HepG2 (cell line): ENCODE data around the gene MT1HL1. TPM values are rescaled to one million over a fixed set of nuclear protein-coding genes. Genes with fewer than 3 reads are reported as not detected.

Source experiments
- ATAC-seq: fragments of 200-7000 bp; cut with Tn5 transposase; 3 replicates; pipeline ENCODE4 v1.9.1; 2020; ENCODE audit warnings: mild to moderate bottlenecking, moderate library complexity
- BruUV-seq: library from RNA; stranded (reverse); fragments of 400-500 nt; replicated peaks from 2 replicates; lab custom pipeline; 2021; lab: Mats Ljungman, UMichigan
- CTCF ChIA-PET: fragments of 300-600 bp; formaldehyde crosslinking; extraction: SDS; loops from one replicate; lab custom pipeline; 2021; ENCODE audit warnings: low total read pairs, inconsistent platforms, low intra/inter-chr PET ratio; lab: Yijun Ruan, JAX
- POLR2A ChIA-PET: fragments of 350-600 bp; sonication (Branson Sonifier 250); formaldehyde crosslinking; loops from one replicate; lab custom pipeline; 2020; ENCODE audit warnings: antibody characterized with exemption, inconsistent platforms; lab: Yijun Ruan, JAX
- DNase-seq: peaks from one replicate; pipeline ENCODE4 v3.0.0-alpha.2; 2015; ENCODE audit warnings: low spot score
- FAIRE-seq: peaks from 3 replicates; lab custom pipeline; 2011; peaks lifted over from hg19 to GRCh38; lab: Jason Lieb, UNC
- H2AFZ ChIP-seq: one replicate; pipeline ENCODE4 v1.6.1; 2011; ENCODE audit warnings: low read length, inconsistent platforms
- H3K27ac ChIP-seq: fragments of 300-600 bp; 3 replicates; pipeline ENCODE4 v1.8.0; 2011; ENCODE audit warnings: mixed run types, mild to moderate bottlenecking, mixed read lengths, low read length, inconsistent platforms; ENCODE audit not compliant: insufficient read depth; ENCODE audit errors: extremely low read length
- H3K27me3 ChIP-seq, 2 experiments: fragments of 200-600 bp in 1 of 2; 2 replicates in 1 of 2; 3 replicates in 1 of 2; pipeline versions ENCODE4 v1.6.0 to v1.8.0; 2011; ENCODE audit warnings: low read length in 2 of 2, mild to moderate bottlenecking in 2 of 2, moderate library complexity in 2 of 2, inconsistent platforms in 1 of 2; ENCODE audit not compliant: insufficient read depth in 2 of 2, control insufficient read depth in 1 of 2
- H3K36me3 ChIP-seq, 2 experiments: fragments of 200-600 bp in 1 of 2; replicated peaks in 1 of 2; 2 replicates in 1 of 2; 3 replicates in 1 of 2; pipeline versions ENCODE4 v1.5.1 to v1.8.0; 2011; ENCODE audit warnings: low read length in 2 of 2, inconsistent platforms in 1 of 2; ENCODE audit not compliant: insufficient read depth in 2 of 2, control insufficient read depth in 1 of 2
- H3K4me1 ChIP-seq: 2 replicates; pipeline ENCODE4 v1.5.1; 2012; ENCODE audit warnings: low read length, inconsistent platforms; ENCODE audit not compliant: insufficient read depth
- H3K4me2 ChIP-seq: 2 replicates; pipeline ENCODE4 v1.6.0; 2011; ENCODE audit warnings: low read depth, low read length, inconsistent platforms
- H3K4me3 ChIP-seq, 3 experiments: fragments of 200-600 bp in 1 of 3; sonication (generic), shearing (Covaris generic) in 1 of 3; replicated peaks in 1 of 3; 2 replicates each; pipeline ENCODE4 v1.5.1; 2011 to 2016; ENCODE audit warnings: low read length in 3 of 3, inconsistent platforms in 2 of 3, low read depth in 2 of 3, mild to moderate bottlenecking in 2 of 3, control low read depth in 1 of 3, mixed read lengths in 1 of 3; ENCODE audit not compliant: insufficient read depth in 1 of 3
- H3K79me2 ChIP-seq: one replicate; pipeline ENCODE4 v1.6.1; 2011; ENCODE audit warnings: low read length, inconsistent platforms; ENCODE audit not compliant: insufficient read depth
- H3K9ac ChIP-seq: 2 replicates; pipeline ENCODE4 v1.6.0; 2011; ENCODE audit warnings: mild to moderate bottlenecking, low read depth, low read length, inconsistent platforms; ENCODE audit not compliant: insufficient read depth
- H3K9me3 ChIP-seq: 2 replicates; pipeline ENCODE4 v1.5.1; 2012; ENCODE audit warnings: mild to moderate bottlenecking, low read length
- H4K20me1 ChIP-seq: 2 replicates; pipeline ENCODE4 v1.6.0; 2011; ENCODE audit warnings: inconsistent platforms, mild to moderate bottlenecking, low read length, moderate library complexity; ENCODE audit not compliant: insufficient read depth
- ATM ChIP-seq: fragments of 450-650 bp; IDR thresholded peaks from 2 replicates; pipeline ENCODE4 v1.7.1; 2017; ENCODE audit warnings: mild to moderate bottlenecking, borderline replicate concordance
- HIVEP1 ChIP-seq: sonication (generic); formaldehyde crosslinking; IDR thresholded peaks from 2 replicates; pipeline ENCODE4 v1.4.0; 2020; ENCODE audit warnings: mild to moderate bottlenecking, missing genetic modification reagents
- HNRNPL ChIP-seq: fragments of 200-400 bp; formaldehyde crosslinking; IDR thresholded peaks from 2 replicates; pipeline ENCODE4 v1.6.1; 2017; ENCODE audit warnings: mild to moderate bottlenecking, low read depth, low read length
- KDM2A ChIP-seq: sonication (generic); formaldehyde crosslinking; IDR thresholded peaks from 2 replicates; pipeline ENCODE4 v1.4.0; 2020; ENCODE audit warnings: low read depth, missing genetic modification reagents, borderline replicate concordance
- KLF16 ChIP-seq, 2 experiments: sonication (generic) in 1 of 2; formaldehyde crosslinking in 1 of 2; IDR thresholded peaks; 2 replicates each; pipeline versions ENCODE4 v1.6.1 to v1.8.0; 2016 to 2023; ENCODE audit warnings: missing genetic modification reagents in 2 of 2, missing compliant biosample characterization in 1 of 2
- MAF1 ChIP-seq: sonication (generic); formaldehyde crosslinking; IDR thresholded peaks from 2 replicates; pipeline ENCODE4 v1.5.0; 2020; ENCODE audit warnings: missing genetic modification reagents, borderline replicate concordance
- MTA3 ChIP-seq: sonication (generic); formaldehyde crosslinking; IDR thresholded peaks from 2 replicates; pipeline ENCODE4 v1.4.0; 2020; ENCODE audit warnings: missing genetic modification reagents
- NONO ChIP-seq, 2 experiments: fragments of 450-650 bp in 1 of 2; sonication (generic) in 1 of 2; formaldehyde crosslinking in 1 of 2; IDR thresholded peaks in 1 of 2; conservative IDR thresholded peaks in 1 of 2; 2 replicates each; pipeline versions ENCODE4 v1.6.1 to v1.8.0; 2017 to 2022; ENCODE audit warnings: mild to moderate bottlenecking in 1 of 2, missing genetic modification reagents in 1 of 2, moderate library complexity in 1 of 2
- REL ChIP-seq: sonication (generic); formaldehyde crosslinking; conservative IDR thresholded peaks from 2 replicates; pipeline ENCODE4 v1.8.0; 2022; ENCODE audit warnings: mild to moderate bottlenecking, missing genetic modification reagents, moderate library complexity
- SP4 ChIP-seq: sonication (generic); formaldehyde crosslinking; IDR thresholded peaks from 2 replicates; pipeline ENCODE4 v1.8.1; 2023; ENCODE audit warnings: mild to moderate bottlenecking, missing genetic modification reagents
- XBP1 ChIP-seq: sonication (generic); formaldehyde crosslinking; IDR thresholded peaks from 2 replicates; pipeline ENCODE4 v1.5.0; 2020; ENCODE audit warnings: missing genetic modification reagents
- ZNF180 ChIP-seq: sonication (generic); formaldehyde crosslinking; IDR thresholded peaks from 2 replicates; pipeline ENCODE4 v1.4.0; 2020; ENCODE audit warnings: low read depth, missing genetic modification reagents, borderline replicate concordance
- ZNF558 ChIP-seq: sonication (generic); formaldehyde crosslinking; IDR thresholded peaks from 2 replicates; pipeline ENCODE4 v1.9.0; 2022; ENCODE audit warnings: mild to moderate bottlenecking, missing genetic modification reagents, borderline replicate concordance
- ZNF562 ChIP-seq: sonication (generic); formaldehyde crosslinking; IDR thresholded peaks from 2 replicates; pipeline ENCODE4 v1.8.0; 2022; ENCODE audit warnings: missing genetic modification reagents, borderline replicate concordance
- ZNF563 ChIP-seq: sonication (generic); formaldehyde crosslinking; IDR thresholded peaks from 2 replicates; pipeline ENCODE4 v1.8.0; 2022; ENCODE audit warnings: mild to moderate bottlenecking, moderate library complexity, missing genetic modification reagents
- ZNF629 ChIP-seq: sonication (generic); formaldehyde crosslinking; conservative IDR thresholded peaks from 2 replicates; pipeline ENCODE4 v1.5.0; 2020; ENCODE audit warnings: missing genetic modification reagents
- WGBS: methylation state at CpG from one replicate; pipeline ENCODE4 v1.1.6; 2017; ENCODE audit warnings: low lambda C conversion rate; 5-methylcytosine and 5-hydroxymethylcytosine counted together
- in situ Hi-C: cut with HindIII; loops from 2 replicates; pipeline ENCODE4 v1.10.0; 2017; ENCODE audit warnings: low pct_unique_long_range_greater_than_20kb; ENCODE audit not compliant: extremely low pct_ligation_motif_present
- intact Hi-C: fragments of 100-400 bp; cut with micrococcal nuclease; formaldehyde crosslinking; loops from one replicate; pipeline ENCODE4 v1.10.0; 2022; ENCODE audit not compliant: unreplicated experiment
- polyA plus RNA-seq, 8 experiments: library from polyadenylated mRNA; depleted of rRNA in 3 of 8; stranded (reverse) in 7 of 8; unstranded in 1 of 8; fragments of >200 nt; fragmentation: Illumina TruSeq in 4 of 8; extraction: Trizol in 4 of 8; gene quantifications; 2 replicates each; pipeline versions ENCODE4 v1.2.1 to v1.2.3, GENCODE V29; 2011 to 2016; ENCODE audit warnings: low read depth in 4 of 8, missing spikeins in 1 of 8, mixed read lengths in 1 of 8; ENCODE audit not compliant: insufficient read depth in 1 of 8
- total RNA-seq, 5 experiments: library from RNA; depleted of rRNA; stranded (reverse); fragments of >200 nt; fragmentation: Illumina TruSeq; extraction: Trizol; gene quantifications; 2 replicates each; pipeline ENCODE4 v1.2.3, GENCODE V29; 2016; ENCODE audit warnings: low read depth in 1 of 5
- TF ChIP-seq, protein P1 (sequence below): sonication (generic); formaldehyde crosslinking; IDR thresholded peaks from 2 replicates; pipeline ENCODE4 v1.4.0; 2020; ENCODE audit warnings: missing genetic modification reagents, borderline replicate concordance

Gene MT1HL1
- total and polyA plus RNA-seq, 2 of the 13 experiments (the other 11 are each of a cell fraction or from before 2014, with no cell fraction given), result not detected

DNA sequence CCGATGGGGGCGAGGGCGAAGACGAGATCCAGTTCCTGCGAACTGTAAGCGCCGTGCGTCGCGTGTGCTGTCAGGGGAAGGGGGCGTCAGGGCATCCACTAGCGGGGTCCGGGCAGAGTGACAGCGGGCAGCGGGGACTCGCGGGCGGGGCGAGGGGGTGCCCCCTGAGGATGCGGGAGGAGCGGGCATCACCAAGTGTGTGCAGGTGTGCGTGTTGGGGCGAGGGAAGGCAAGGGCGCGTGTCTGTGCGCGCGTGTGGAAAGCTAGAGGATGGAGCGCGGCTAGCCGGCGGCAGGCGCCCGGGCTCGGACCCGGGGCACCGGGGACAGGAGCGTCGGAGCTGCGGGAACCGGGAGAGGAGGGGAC lies 38.3 kb upstream of the MT1HL1 start:
- no TSS peak for BruUV-seq
- ChIA-PET CTCF (no interaction called here), POLR2A (no interaction called here)
- Histone ChIP-seq H3K27me3 (peaks cover 0 to 32% of the 10 kb centered on the region in 2 experiments; a peak in 2 of 5 replicates), H3K9ac (no peak overlapping the region), H3K4me1 (no peaks in the 10 kb centered on the region), H3K79me2 (no peaks in the 10 kb centered on the region), H3K4me3 (0 out of 6 replicates have a peak overlapping the region, but pooled peaks of 1 of the 3 experiments have one; percentile 16), H3K9me3 (no peaks in the 10 kb centered on the region), H4K20me1 (no peaks in the 10 kb centered on the region), H3K4me2 (no peak overlapping the region), H3K36me3 (no peaks in the 10 kb centered on the region)
- in situ Hi-C loops (no loop called here), intact Hi-C loops (no loop called here)
- FAIRE-seq, result no peak
- 62% methylated on average over 18 of the region's 41 CpGs for WGBS
- no peak for ATAC-seq
- no peak for DNase-seq
- TF ChIP-seq SP4 (CRISPR knock-in tag), result no peak
- TF ChIP-seq, protein P1, sequence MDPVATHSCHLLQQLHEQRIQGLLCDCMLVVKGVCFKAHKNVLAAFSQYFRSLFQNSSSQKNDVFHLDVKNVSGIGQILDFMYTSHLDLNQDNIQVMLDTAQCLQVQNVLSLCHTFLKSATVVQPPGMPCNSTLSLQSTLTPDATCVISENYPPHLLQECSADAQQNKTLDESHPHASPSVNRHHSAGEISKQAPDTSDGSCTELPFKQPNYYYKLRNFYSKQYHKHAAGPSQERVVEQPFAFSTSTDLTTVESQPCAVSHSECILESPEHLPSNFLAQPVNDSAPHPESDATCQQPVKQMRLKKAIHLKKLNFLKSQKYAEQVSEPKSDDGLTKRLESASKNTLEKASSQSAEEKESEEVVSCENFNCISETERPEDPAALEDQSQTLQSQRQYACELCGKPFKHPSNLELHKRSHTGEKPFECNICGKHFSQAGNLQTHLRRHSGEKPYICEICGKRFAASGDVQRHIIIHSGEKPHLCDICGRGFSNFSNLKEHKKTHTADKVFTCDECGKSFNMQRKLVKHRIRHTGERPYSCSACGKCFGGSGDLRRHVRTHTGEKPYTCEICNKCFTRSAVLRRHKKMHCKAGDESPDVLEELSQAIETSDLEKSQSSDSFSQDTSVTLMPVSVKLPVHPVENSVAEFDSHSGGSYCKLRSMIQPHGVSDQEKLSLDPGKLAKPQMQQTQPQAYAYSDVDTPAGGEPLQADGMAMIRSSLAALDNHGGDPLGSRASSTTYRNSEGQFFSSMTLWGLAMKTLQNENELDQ (CRISPR knock-in tag), result no peak
- TF ChIP-seq ZNF180 (CRISPR knock-in tag), result no peak
- TF ChIP-seq HIVEP1 (CRISPR knock-in tag), result no peak
- no peak for TF ChIP-seq HNRNPL
- TF ChIP-seq ZNF558 (CRISPR knock-in tag), result no peak
- no peak for TF ChIP-seq REL (CRISPR knock-in tag)
- TF ChIP-seq XBP1 (CRISPR knock-in tag), result no peak
- no peak for TF ChIP-seq KLF16 (CRISPR knock-in tag; IDR thresholded peaks at IDR 0.05)
- TF ChIP-seq MAF1, result no peak
- TF ChIP-seq NONO (IDR thresholded peaks at IDR 0.05), result no peak
- no peak for TF ChIP-seq NONO (CRISPR knock-in tag; conservative IDR thresholded peaks at IDR 0.05)
- TF ChIP-seq KDM2A, result no peak
- TF ChIP-seq ATM, result no peak
- no peak for TF ChIP-seq ZNF629 (CRISPR knock-in tag)
- TF ChIP-seq ZNF563 (CRISPR knock-in tag), result no peak
- no peak for TF ChIP-seq MTA3
- no peak for TF ChIP-seq ZNF562 (CRISPR knock-in tag)
- TF ChIP-seq, all 625 proteins: peak for 0
- no peak overlapping the region for H2AFZ ChIP-seq
- no peak overlapping the region for H3K27ac ChIP-seq
